ENCODE measurements around the gene ACER1. TPM values are rescaled to one million over a fixed set of nuclear protein-coding genes. Genes with fewer than 3 reads are reported as not detected.

ACER1 gene
- total and polyA plus RNA-seq, 4 donors, result 0.07 TPM; not detected in 3

GRCh38 chr19:6274756-6275155, 58.7 kb downstream of the ACER1 start:
- H3K4me3 ChIP-seq (ENCODE audit: low read depth in 1 of 3, low read length in 3 of 3), result no peak overlapping the region

More at GRCh38 chr19:6274756-6275155, 58.7 kb downstream of the ACER1 start:
- no peaks in the 10 kb centered on the region for H3K27me3 ChIP-seq (ENCODE audit: control insufficient read depth in 4 of 4, insufficient read depth in 4 of 4, low read length in 3 of 4)
- TF ChIP-seq EGR1 (IDR thresholded peaks at IDR 0.05; ENCODE audit: low read depth in 2 of 2) (peak in 1 of 2 donors; percentile 42), GABPA (IDR thresholded peaks at IDR 0.05 in 1 of 2, conservative IDR thresholded peaks at IDR 0.05 in 1 of 2) (no peak), RAD21 (IDR thresholded peaks at IDR 0.05) (peak in 1 of 2 donors; percentile 42), HNF4G (IDR thresholded peaks at IDR 0.05) (peak; percentile 61), JUND (IDR thresholded peaks at IDR 0.05) (no peak), YY1 (IDR thresholded peaks at IDR 0.05) (peak; percentile 7), TAF1 (conservative IDR thresholded peaks at IDR 0.05) (no peak), NR2F2 (IDR thresholded peaks at IDR 0.05) (no peak), HNF4A (conservative IDR thresholded peaks at IDR 0.05) (peak; percentile 66 to 73), SP1 (IDR thresholded peaks at IDR 0.05) (peak; percentile 80), FOXA1 (IDR thresholded peaks at IDR 0.05) (no peak), MAX (IDR thresholded peaks at IDR 0.05) (peak; percentile 78), FOXA2 (IDR thresholded peaks at IDR 0.05) (no peak), RXRA (IDR thresholded peaks at IDR 0.05) (peak; percentile 92 to 97)
- TF ChIP-seq, protein P1, sequence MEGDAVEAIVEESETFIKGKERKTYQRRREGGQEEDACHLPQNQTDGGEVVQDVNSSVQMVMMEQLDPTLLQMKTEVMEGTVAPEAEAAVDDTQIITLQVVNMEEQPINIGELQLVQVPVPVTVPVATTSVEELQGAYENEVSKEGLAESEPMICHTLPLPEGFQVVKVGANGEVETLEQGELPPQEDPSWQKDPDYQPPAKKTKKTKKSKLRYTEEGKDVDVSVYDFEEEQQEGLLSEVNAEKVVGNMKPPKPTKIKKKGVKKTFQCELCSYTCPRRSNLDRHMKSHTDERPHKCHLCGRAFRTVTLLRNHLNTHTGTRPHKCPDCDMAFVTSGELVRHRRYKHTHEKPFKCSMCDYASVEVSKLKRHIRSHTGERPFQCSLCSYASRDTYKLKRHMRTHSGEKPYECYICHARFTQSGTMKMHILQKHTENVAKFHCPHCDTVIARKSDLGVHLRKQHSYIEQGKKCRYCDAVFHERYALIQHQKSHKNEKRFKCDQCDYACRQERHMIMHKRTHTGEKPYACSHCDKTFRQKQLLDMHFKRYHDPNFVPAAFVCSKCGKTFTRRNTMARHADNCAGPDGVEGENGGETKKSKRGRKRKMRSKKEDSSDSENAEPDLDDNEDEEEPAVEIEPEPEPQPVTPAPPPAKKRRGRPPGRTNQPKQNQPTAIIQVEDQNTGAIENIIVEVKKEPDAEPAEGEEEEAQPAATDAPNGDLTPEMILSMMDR (IDR thresholded peaks at IDR 0.05; ENCODE audit: low read depth, low read length, missing input control), result no peak
- TF ChIP-seq, protein P2, sequence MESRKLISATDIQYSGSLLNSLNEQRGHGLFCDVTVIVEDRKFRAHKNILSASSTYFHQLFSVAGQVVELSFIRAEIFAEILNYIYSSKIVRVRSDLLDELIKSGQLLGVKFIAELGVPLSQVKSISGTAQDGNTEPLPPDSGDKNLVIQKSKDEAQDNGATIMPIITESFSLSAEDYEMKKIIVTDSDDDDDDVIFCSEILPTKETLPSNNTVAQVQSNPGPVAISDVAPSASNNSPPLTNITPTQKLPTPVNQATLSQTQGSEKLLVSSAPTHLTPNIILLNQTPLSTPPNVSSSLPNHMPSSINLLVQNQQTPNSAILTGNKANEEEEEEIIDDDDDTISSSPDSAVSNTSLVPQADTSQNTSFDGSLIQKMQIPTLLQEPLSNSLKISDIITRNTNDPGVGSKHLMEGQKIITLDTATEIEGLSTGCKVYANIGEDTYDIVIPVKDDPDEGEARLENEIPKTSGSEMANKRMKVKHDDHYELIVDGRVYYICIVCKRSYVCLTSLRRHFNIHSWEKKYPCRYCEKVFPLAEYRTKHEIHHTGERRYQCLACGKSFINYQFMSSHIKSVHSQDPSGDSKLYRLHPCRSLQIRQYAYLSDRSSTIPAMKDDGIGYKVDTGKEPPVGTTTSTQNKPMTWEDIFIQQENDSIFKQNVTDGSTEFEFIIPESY (IDR thresholded peaks at IDR 0.05), result no peak
- TF ChIP-seq, protein P3, sequence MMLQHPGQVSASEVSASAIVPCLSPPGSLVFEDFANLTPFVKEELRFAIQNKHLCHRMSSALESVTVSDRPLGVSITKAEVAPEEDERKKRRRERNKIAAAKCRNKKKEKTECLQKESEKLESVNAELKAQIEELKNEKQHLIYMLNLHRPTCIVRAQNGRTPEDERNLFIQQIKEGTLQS (IDR thresholded peaks at IDR 0.05), result no peak
- TF ChIP-seq, protein P4, sequence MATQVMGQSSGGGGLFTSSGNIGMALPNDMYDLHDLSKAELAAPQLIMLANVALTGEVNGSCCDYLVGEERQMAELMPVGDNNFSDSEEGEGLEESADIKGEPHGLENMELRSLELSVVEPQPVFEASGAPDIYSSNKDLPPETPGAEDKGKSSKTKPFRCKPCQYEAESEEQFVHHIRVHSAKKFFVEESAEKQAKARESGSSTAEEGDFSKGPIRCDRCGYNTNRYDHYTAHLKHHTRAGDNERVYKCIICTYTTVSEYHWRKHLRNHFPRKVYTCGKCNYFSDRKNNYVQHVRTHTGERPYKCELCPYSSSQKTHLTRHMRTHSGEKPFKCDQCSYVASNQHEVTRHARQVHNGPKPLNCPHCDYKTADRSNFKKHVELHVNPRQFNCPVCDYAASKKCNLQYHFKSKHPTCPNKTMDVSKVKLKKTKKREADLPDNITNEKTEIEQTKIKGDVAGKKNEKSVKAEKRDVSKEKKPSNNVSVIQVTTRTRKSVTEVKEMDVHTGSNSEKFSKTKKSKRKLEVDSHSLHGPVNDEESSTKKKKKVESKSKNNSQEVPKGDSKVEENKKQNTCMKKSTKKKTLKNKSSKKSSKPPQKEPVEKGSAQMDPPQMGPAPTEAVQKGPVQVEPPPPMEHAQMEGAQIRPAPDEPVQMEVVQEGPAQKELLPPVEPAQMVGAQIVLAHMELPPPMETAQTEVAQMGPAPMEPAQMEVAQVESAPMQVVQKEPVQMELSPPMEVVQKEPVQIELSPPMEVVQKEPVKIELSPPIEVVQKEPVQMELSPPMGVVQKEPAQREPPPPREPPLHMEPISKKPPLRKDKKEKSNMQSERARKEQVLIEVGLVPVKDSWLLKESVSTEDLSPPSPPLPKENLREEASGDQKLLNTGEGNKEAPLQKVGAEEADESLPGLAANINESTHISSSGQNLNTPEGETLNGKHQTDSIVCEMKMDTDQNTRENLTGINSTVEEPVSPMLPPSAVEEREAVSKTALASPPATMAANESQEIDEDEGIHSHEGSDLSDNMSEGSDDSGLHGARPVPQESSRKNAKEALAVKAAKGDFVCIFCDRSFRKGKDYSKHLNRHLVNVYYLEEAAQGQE (IDR thresholded peaks at IDR 0.05), result no peak
- DNase-seq (ENCODE audit: low spot score), result no peak
- peak overlapping the region; percentile 94 to 96 for H3K27ac ChIP-seq (ENCODE audit: low read depth in 1 of 2, low read length in 2 of 2)
- H3K4me1 ChIP-seq (ENCODE audit: control insufficient read depth in 4 of 4, insufficient read depth in 4 of 4, low read length in 3 of 4), result peaks cover 60 to 91% (median 80%) of the 10 kb centered on the region in 4 donors
- peaks cover 0 to 4% (median under 1%) of the 10 kb centered on the region in 4 donors for H3K36me3 ChIP-seq (ENCODE audit: control insufficient read depth in 4 of 4, insufficient read depth in 3 of 4, low read depth in 1 of 4, low read length in 3 of 4)
- no peaks in the 10 kb centered on the region for H3K9me3 ChIP-seq (ENCODE audit: control insufficient read depth in 4 of 4, low read length in 3 of 4)
- WGBS, result 37% methylated on average over 15 of the region's 15 CpGs
- peak overlapping the region in 1 of 2 donors; percentile 2 for H3K9ac ChIP-seq (ENCODE audit: low read depth in 1 of 2, low read length in 2 of 2)

All from liver (tissue), 9 donors.